Stimulated activated naive B cell treated with anti-CD40 and anti-IgM and Interleukin-4, amounts not matched to agents 10 μg/mL and 1 μg/mL and 100 μg/mL, for 72 hours (primary cell): ENCODE results near the gene PAN3.

Experiments used
- ATAC-seq, 2 donors: fragments of 150-1000 bp; cut with Tn5 transposase; replicated peaks; 2 replicates each; pipeline ENCODE4 v1.10.0; 2021; ENCODE audit warnings: moderate library complexity in 1 of 2
- DNase-seq: peaks from one replicate; pipeline ENCODE4 v3.0.0; 2021
- H3K27ac Mint-ChIP-seq: one replicate; pipeline ENCODE4 v1.8.0; 2022; ENCODE audit warnings: mild to moderate bottlenecking, mixed read lengths
- H3K27me3 Mint-ChIP-seq, 2 donors: one replicate each; pipeline ENCODE4 v1.8.0; 2022; ENCODE audit warnings: mixed read lengths in 2 of 2
- H3K36me3 Mint-ChIP-seq, 2 donors: one replicate each; pipeline ENCODE4 v1.8.0; 2022; ENCODE audit warnings: mixed read lengths in 2 of 2, mild to moderate bottlenecking in 1 of 2
- H3K4me1 Mint-ChIP-seq, 2 donors: one replicate each; pipeline ENCODE4 v1.8.0; 2022; ENCODE audit warnings: mixed read lengths in 2 of 2, mild to moderate bottlenecking in 1 of 2
- H3K4me3 Mint-ChIP-seq, 2 donors: one replicate each; pipeline ENCODE4 v1.8.0; 2022; ENCODE audit warnings: mild to moderate bottlenecking in 2 of 2, mixed read lengths in 2 of 2, moderate library complexity in 1 of 2
- H3K9me3 Mint-ChIP-seq, 2 donors: one replicate each; pipeline ENCODE4 v1.8.0; 2022; ENCODE audit warnings: mixed read lengths in 2 of 2, mild to moderate bottlenecking in 1 of 2

Gene PAN3

DNA sequence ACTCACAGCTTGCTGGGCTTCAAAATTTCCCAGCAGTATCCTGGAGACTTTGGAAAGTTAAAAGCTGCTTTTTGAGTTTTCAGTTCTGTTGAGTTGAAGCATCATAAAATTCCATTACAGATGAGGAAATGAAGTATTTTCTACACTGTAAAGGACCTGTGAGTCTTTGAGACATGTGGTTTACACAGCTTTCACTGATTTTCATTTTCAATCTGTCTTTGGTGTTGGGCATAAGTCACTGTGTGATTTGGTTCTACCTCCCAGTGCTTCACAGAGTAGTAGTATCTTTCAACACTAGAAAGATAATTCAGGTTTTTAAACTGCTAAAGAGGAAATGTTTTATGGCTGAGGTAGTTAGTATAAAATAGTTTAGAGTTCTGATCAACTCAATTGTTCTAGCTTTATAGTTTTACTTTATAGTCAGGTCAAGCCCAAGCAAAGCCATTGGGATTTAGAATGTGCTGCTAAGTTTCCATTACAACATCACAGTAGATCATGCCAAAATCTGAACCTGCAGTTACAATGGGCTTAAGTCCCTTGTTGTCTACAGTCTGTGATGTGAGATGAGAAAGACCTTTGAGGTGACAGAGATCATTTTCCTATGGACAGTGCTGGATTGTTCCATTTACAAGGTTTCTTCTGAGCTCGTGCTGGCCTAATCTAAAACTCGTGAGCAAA lies 195.0 kb downstream of the PAN3 start:
- Mint-ChIP-seq H3K27ac (no peak overlapping the region), H3K9me3 (no peaks in the 10 kb centered on the region), H3K27me3 (no peaks in the 10 kb centered on the region), H3K4me3 (no peak overlapping the region), H3K4me1 (no peaks in the 10 kb centered on the region), H3K36me3 (peaks cover 0 to under 1% of the 10 kb centered on the region in 2 donors)
- ATAC-seq (no peak), DNase-seq (no peak)

DNA sequence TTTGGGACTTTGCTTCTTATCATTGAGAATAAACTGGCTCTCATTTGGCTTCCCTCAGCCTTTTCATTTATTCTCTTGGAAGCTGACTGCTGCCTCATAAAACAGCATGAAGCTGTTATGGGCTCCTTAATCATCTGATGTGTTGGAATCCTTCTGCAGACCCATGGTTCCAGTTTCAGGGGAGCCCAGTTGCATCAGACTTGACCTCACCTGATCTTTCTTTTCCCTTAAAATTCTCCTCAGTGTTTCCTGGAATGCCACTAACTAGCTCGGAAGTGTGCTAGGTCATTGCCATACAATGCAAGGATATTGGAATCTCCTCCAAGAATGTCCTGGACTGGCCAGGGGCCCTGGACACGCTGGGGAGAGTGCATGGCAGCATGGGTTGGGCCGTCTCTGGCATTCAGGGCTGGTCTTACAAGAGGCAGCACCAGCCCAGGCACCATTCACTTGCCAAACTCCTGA lies 197.9 kb downstream of the PAN3 start:
- Mint-ChIP-seq H3K27ac (no peak overlapping the region), H3K4me1 (no peaks in the 10 kb centered on the region), H3K4me3 (no peak overlapping the region), H3K36me3 (peaks cover 10 to 14% of the 10 kb centered on the region in 2 donors), H3K27me3 (no peaks in the 10 kb centered on the region), H3K9me3 (no peaks in the 10 kb centered on the region)
- DNase-seq (no peak), ATAC-seq (no peak)

DNA sequence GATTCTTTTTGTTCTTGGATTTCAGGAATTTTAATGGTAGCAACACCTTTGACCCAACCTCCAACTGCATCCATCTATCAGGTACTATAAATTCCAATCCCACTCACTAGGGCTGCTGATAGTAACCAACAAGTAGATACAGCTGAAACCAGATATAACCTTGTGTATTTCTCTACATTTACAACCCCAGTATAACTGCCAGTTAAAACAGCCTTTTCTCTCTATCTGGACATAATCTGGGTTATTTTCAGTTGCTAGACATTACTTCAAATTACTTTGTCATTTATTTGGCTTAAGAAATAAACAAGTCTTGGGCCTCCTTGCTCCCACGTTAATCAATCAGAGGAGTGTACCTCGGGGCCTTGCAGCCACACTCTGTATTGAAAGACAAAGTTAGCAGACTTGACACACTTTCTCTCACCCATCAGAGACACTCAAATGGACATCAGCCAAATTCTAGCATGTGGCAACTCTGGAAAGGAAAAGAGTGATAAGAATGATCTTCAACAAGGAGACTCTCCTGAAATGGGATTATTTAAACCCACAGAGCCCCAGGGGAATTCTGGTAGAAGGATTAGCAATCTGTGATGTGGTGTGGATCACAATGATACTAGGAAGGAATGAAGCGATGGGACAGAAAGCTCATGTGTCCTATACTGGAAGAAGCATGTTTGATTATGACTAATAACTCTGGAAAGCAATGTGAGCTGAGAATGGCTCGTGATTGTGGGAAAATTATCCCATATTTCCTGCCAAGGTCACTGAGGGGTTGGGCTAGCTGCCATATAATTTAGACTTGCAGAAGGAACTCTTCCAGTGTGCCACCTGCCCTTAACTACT lies 199.0 kb downstream of the PAN3 start:
- no peak overlapping the region for H3K27ac Mint-ChIP-seq
- DNase-seq (no peak), ATAC-seq (no peak)
- H3K9me3 Mint-ChIP-seq, result no peaks in the 10 kb centered on the region
- no peaks in the 10 kb centered on the region for H3K4me1 Mint-ChIP-seq
- peaks cover 10 to 14% of the 10 kb centered on the region in 2 donors for H3K36me3 Mint-ChIP-seq
- no peaks in the 10 kb centered on the region for H3K27me3 Mint-ChIP-seq
- no peak overlapping the region for H3K4me3 Mint-ChIP-seq

DNA sequence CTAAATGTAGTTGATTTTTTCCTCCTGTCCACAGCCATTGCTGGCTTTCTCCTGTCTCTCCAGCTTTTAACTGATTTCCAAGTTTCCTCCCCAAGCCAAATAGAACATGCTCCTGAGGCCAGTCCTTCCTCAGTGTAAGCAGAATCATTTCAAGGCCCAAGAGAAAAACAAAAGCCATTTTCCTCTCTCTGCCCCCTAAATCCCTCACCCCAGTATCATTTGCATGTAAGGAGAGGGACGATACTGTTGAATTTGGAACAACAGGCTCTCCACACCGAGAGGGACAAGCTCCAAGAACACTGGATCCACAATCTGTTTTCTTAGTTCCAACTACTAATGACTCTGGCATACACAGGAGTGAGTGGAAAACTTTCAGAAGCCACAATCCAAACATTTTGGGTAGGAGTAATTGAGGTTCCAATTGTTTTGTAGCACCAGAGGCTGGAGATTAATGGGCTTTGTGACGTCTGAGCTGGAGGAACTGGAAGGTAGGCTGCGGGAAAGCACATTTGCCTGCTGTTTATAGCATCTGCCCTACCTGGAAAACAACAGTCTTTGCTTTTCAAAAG lies 199.7 kb downstream of the PAN3 start:
- peaks cover 11 to 14% of the 10 kb centered on the region in 2 donors for H3K36me3 Mint-ChIP-seq
- no peaks in the 10 kb centered on the region for H3K27me3 Mint-ChIP-seq
- ATAC-seq, result no peak
- no peak overlapping the region for H3K4me3 Mint-ChIP-seq
- H3K4me1 Mint-ChIP-seq, result no peaks in the 10 kb centered on the region
- no peaks in the 10 kb centered on the region for H3K9me3 Mint-ChIP-seq
- no peak overlapping the region for H3K27ac Mint-ChIP-seq
- no peak for DNase-seq

DNA sequence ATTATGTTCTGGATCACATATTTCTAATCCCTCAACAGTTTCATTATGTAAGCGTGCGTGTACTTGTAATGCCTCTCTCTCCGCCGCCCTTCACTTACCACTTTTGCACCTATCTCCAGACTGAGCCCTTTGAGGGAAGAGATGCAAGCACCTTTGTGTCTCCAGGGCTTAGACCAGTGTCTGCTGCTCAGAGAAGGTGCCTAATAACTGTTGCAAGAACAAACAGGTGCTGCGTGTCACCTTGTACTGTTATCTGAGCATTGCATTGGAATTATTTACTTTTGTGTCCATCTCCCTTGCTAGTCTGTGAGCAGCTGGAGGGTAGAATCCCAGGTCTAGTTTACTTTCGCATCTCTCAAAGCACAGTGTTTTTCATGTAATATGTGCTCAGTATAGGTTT lies 200.4 kb downstream of the PAN3 start:
- H3K27me3 Mint-ChIP-seq, result no peaks in the 10 kb centered on the region
- no peaks in the 10 kb centered on the region for H3K9me3 Mint-ChIP-seq
- ATAC-seq, result no peak
- no peak overlapping the region for H3K27ac Mint-ChIP-seq
- no peaks in the 10 kb centered on the region for H3K4me1 Mint-ChIP-seq
- H3K4me3 Mint-ChIP-seq, result no peak overlapping the region
- H3K36me3 Mint-ChIP-seq, result peaks cover 12 to 14% of the 10 kb centered on the region in 2 donors
- no peak for DNase-seq

DNA sequence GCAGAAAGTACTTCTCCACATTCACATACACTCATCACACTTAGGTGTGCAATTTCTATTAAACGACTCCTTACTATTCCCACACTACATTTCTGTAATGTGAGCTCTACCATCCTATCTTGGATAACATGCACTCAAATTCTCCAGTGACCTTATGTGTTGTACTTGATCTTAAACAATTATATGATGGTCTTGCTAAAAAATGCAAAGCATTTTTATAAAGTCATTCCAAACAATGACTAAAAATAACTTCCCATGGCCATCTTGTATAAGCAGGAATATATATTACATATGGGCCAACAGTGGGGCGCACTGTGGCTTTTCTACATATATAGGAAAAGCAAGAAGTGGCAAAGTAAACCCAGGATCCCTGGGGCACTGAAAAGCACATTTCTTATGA lies 201.1 kb downstream of the PAN3 start:
- Mint-ChIP-seq H3K4me3 (no peak overlapping the region), H3K27me3 (no peaks in the 10 kb centered on the region), H3K27ac (no peak overlapping the region), H3K9me3 (no peaks in the 10 kb centered on the region), H3K4me1 (no peaks in the 10 kb centered on the region), H3K36me3 (peaks cover 18 to 21% of the 10 kb centered on the region in 2 donors)
- DNase-seq, result no peak
- no peak for ATAC-seq

DNA sequence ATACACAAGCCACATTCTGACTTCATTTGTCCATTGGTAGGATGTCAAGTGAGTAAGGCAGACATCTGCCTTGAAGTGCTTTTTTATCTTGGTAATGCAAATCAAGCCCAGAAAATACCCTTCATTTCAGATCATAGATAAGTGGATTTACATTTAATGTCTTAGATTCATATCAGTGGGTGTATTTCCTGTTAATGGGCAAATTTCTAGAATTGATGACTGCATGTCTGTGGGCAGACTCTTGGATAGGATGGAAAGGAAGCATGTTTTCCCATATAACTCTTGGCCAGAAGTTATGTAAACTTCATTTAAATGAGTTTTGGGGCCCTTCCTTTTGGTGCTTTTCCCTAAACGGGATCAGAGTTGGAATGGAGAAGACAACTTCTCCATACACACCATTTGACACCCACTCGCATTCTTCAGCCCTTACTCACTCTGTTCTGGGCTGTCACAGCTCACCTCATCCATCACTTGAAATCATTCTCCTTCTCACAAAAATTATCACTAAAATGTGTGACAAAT lies 202.0 kb downstream of the PAN3 start:
- no peaks in the 10 kb centered on the region for H3K9me3 Mint-ChIP-seq
- no peaks in the 10 kb centered on the region for H3K27me3 Mint-ChIP-seq
- ATAC-seq (no peak), DNase-seq (no peak)
- no peaks in the 10 kb centered on the region for H3K4me1 Mint-ChIP-seq
- H3K36me3 Mint-ChIP-seq, result peaks cover 18 to 24% of the 10 kb centered on the region in 2 donors
- H3K27ac Mint-ChIP-seq, result no peak overlapping the region
- no peak overlapping the region for H3K4me3 Mint-ChIP-seq

DNA sequence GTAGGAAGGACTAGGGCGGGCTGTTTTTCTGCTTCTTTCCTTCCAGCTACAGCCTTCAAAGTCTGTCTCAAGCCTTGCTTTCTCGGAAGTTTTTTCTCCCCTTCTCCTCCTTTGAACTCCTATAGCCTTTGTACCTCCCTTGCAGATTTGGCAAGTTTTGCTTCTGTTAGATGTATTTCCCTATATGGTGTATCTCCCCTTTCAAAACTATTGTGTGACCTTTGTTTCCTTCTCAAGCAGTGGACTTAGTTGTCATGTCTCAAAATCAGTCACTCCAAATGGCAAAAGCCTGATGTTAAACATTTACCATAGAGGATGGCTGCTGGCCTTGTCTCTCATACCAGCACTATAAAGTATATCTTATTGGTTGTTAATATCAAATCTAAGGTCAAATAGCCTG lies 203.9 kb downstream of the PAN3 start:
- peaks cover 21 to 28% of the 10 kb centered on the region in 2 donors for H3K36me3 Mint-ChIP-seq
- no peaks in the 10 kb centered on the region for H3K27me3 Mint-ChIP-seq
- DNase-seq, result no peak
- no peak for ATAC-seq
- no peaks in the 10 kb centered on the region for H3K4me1 Mint-ChIP-seq
- no peaks in the 10 kb centered on the region for H3K9me3 Mint-ChIP-seq
- H3K27ac Mint-ChIP-seq, result no peak overlapping the region
- no peak overlapping the region for H3K4me3 Mint-ChIP-seq

DNA sequence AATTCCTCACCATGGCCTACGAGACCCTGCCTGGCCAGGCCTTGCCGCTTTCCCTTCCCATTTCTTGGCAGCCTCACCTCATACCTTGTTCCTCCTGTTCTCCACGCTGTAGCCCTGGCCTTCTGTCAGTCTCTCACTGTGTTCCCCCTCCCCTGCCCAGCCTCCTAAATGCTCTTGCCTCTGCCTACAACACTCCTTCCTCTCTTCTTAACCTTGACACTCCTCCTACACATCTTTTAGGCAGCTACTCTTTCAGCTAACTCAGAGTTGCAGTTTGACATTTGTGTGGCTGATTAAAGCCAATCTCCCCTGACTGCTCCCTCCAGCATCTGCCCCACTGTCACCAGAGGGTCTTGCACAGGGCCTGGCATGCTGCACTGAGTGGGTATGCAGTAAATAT lies 205.8 kb downstream of the PAN3 start:
- no peaks in the 10 kb centered on the region for H3K9me3 Mint-ChIP-seq
- no peak overlapping the region for H3K4me3 Mint-ChIP-seq
- peaks cover 15 to 20% of the 10 kb centered on the region in 2 donors for H3K36me3 Mint-ChIP-seq
- DNase-seq, result no peak
- H3K27me3 Mint-ChIP-seq, result no peaks in the 10 kb centered on the region
- H3K4me1 Mint-ChIP-seq, result peaks cover 3 to 5% of the 10 kb centered on the region in 2 donors
- H3K27ac Mint-ChIP-seq, result no peak overlapping the region
- ATAC-seq, result no peak
